ENCODE data around the gene PSKH1.

The PSKH1 gene

DNA sequence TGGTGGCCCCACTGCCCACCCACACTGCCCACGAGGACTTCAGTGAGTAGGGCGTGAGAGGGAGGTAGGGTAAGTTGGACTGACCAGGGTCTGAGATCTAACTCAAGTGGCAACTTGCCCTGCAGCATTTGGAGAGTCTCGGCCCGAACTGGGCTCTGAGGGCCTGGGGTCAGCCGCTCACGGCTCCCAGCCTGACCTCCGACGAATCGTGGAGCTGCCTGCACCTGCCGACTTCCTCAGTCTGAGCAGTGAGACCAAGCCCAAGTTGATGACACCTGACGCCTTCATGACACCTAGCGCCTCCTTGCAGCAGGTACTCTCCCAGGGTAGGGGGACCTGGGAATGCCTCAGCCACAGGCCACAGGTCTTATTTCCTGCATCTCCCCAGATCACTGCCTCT lies 13.6 kb upstream of the PSKH1 start:
- WGBS: 98% methylated on average over 12 of the region's 12 CpGs
- no peak overlapping the region for H2BK120ac ChIP-seq (ENCODE audit: low read depth, low read length)
- H3K23ac ChIP-seq (ENCODE audit: low read length in 2 of 2): no peak overlapping the region

DNA sequence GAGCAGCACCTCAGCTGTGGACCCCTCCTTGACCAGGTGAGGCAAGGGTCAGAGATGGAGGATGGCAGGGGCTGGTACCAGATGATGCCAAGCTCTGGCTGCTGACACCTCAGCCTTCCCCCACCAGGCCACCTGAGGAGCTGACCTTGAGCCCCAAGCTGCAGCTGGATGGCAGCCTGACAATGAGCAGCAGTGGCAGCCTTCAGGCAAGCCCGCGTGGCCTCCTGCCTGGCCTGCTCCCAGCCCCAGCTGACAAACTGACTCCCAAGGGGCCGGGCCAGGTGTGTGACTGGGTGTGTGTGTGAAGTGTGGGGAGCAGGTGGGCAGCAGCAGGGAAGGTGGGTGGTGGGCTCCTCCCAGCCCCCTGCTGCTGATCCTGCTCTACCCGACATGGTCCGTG lies 13.1 kb upstream of the PSKH1 start:
- H3K79me1 ChIP-seq (replicated peaks; ENCODE audit: low read length, poor library complexity, severe bottlenecking): peaks cover 46% of the 10 kb centered on the region
- no peak overlapping the region for H4K91ac ChIP-seq (ENCODE audit: low read length)
- H3K4ac ChIP-seq (ENCODE audit: low read depth in 1 of 2, low read length in 2 of 2): no peak overlapping the region
- no peak overlapping the region for H3K14ac ChIP-seq (ENCODE audit: low read length in 2 of 2)
- 95% methylated on average over 4 of the region's 5 CpGs for WGBS
- H3K36me3 ChIP-seq (ENCODE audit: control insufficient read depth in 1 of 2, insufficient read depth in 2 of 2, low read depth in 1 of 2, low read length in 2 of 2): peaks cover 91 to 93% of the 10 kb centered on the region in 2 experiments
- H2AK5ac ChIP-seq (ENCODE audit: low read length, severe bottlenecking): no peak overlapping the region
- H2BK12ac ChIP-seq (ENCODE audit: low read length in 2 of 2): no peak overlapping the region
- H4K8ac ChIP-seq (ENCODE audit: low read length): no peak overlapping the region
- no peak overlapping the region for H2BK15ac ChIP-seq (ENCODE audit: low read depth, poor library complexity, severe bottlenecking)
- H3K23ac ChIP-seq (ENCODE audit: low read length in 2 of 2): no peak overlapping the region
- H3K18ac ChIP-seq (ENCODE audit: low read depth in 1 of 2, low read length in 2 of 2): no peak overlapping the region
- no peaks in the 10 kb centered on the region for H3K27me3 ChIP-seq (ENCODE audit: control insufficient read depth in 1 of 2, insufficient read depth in 1 of 2, low read length in 2 of 2)
- no peak overlapping the region for H3K4me2 ChIP-seq (ENCODE audit: low read length, poor library complexity, severe bottlenecking)
- peaks cover 13% of the 10 kb centered on the region for H3K4me1 ChIP-seq (ENCODE audit: control insufficient read depth, insufficient read depth, low read depth, low read length)
- no peak overlapping the region for H3K4me3 ChIP-seq (ENCODE audit: insufficient read depth in 1 of 2, low read depth in 1 of 2, low read length in 2 of 2)
- H3K27ac ChIP-seq (ENCODE audit: low read length, poor library complexity, severe bottlenecking): no peak overlapping the region
- no peak overlapping the region for H2BK120ac ChIP-seq (ENCODE audit: low read depth, low read length)
- no peak for DNase-seq
- H2BK5ac ChIP-seq (ENCODE audit: low read depth, low read length, poor library complexity, severe bottlenecking): no peak overlapping the region
- H2AFZ ChIP-seq (ENCODE audit: low read depth, low read length): no peak overlapping the region
- H3K9ac ChIP-seq (ENCODE audit: low read length): no peak overlapping the region
- no peaks in the 10 kb centered on the region for H3K9me3 ChIP-seq (ENCODE audit: control insufficient read depth, low read length)

More for the DNA sequence above, 13.6 kb upstream of the PSKH1 start:
- Histone ChIP-seq H4K8ac (ENCODE audit: low read length) (no peak overlapping the region), H2AK5ac (ENCODE audit: low read length, severe bottlenecking) (no peak overlapping the region), H3K14ac (ENCODE audit: low read length in 2 of 2) (no peak overlapping the region), H3K4me2 (ENCODE audit: low read length, poor library complexity, severe bottlenecking) (no peak overlapping the region), H3K9me3 (ENCODE audit: control insufficient read depth, low read length) (no peaks in the 10 kb centered on the region), H2BK15ac (ENCODE audit: low read depth, poor library complexity, severe bottlenecking) (no peak overlapping the region), H3K27ac (ENCODE audit: low read length, poor library complexity, severe bottlenecking) (no peak overlapping the region), H4K91ac (ENCODE audit: low read length) (no peak overlapping the region), H2BK5ac (ENCODE audit: low read depth, low read length, poor library complexity, severe bottlenecking) (no peak overlapping the region), H3K27me3 (ENCODE audit: control insufficient read depth in 1 of 2, insufficient read depth in 1 of 2, low read length in 2 of 2) (no peaks in the 10 kb centered on the region), H2AFZ (ENCODE audit: low read depth, low read length) (no peak overlapping the region), H3K79me1 (replicated peaks; ENCODE audit: low read length, poor library complexity, severe bottlenecking) (peaks cover 46% of the 10 kb centered on the region), H3K4me1 (ENCODE audit: control insufficient read depth, insufficient read depth, low read depth, low read length) (peaks cover 10% of the 10 kb centered on the region), H2BK12ac (ENCODE audit: low read length in 2 of 2) (no peak overlapping the region), H3K36me3 (ENCODE audit: control insufficient read depth in 1 of 2, insufficient read depth in 2 of 2, low read depth in 1 of 2, low read length in 2 of 2) (peaks cover 88 to 90% of the 10 kb centered on the region in 2 experiments), H3K4ac (ENCODE audit: low read depth in 1 of 2, low read length in 2 of 2) (no peak overlapping the region), H3K4me3 (ENCODE audit: insufficient read depth in 1 of 2, low read depth in 1 of 2, low read length in 2 of 2) (no peak overlapping the region), H3K9ac (ENCODE audit: low read length) (no peak overlapping the region), H3K18ac (ENCODE audit: low read depth in 1 of 2, low read length in 2 of 2) (no peak overlapping the region)
- DNase-seq: no peak

DNA sequence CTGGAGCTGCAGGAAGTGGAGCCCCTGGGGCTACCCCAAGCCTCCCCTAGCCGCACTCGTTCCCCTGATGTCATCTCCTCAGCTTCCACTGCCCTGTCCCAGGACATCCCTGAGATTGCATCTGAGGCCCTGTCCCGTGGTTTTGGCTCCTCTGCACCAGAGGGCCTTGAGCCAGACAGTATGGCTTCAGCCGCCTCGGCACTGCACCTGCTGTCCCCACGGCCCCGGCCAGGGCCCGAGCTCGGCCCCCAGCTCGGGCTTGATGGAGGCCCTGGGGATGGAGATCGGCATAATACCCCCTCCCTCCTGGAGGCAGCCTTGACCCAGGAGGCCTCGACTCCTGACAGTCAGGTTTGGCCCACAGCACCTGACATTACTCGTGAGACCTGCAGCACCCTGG lies 12.5 kb upstream of the PSKH1 start:
- Histone ChIP-seq H3K27me3 (ENCODE audit: control insufficient read depth in 1 of 2, insufficient read depth in 1 of 2, low read length in 2 of 2) (no peaks in the 10 kb centered on the region), H3K4me1 (ENCODE audit: control insufficient read depth, insufficient read depth, low read depth, low read length) (peaks cover 12% of the 10 kb centered on the region), H3K4me3 (ENCODE audit: insufficient read depth in 1 of 2, low read depth in 1 of 2, low read length in 2 of 2) (no peak overlapping the region), H2BK5ac (ENCODE audit: low read depth, low read length, poor library complexity, severe bottlenecking) (no peak overlapping the region), H3K23ac (ENCODE audit: low read length in 2 of 2) (no peak overlapping the region), H3K14ac (ENCODE audit: low read length in 2 of 2) (no peak overlapping the region), H2AFZ (ENCODE audit: low read depth, low read length) (no peak overlapping the region), H3K4ac (ENCODE audit: low read depth in 1 of 2, low read length in 2 of 2) (no peak overlapping the region), H2BK12ac (ENCODE audit: low read length in 2 of 2) (no peak overlapping the region), H2AK5ac (ENCODE audit: low read length, severe bottlenecking) (no peak overlapping the region), H4K8ac (ENCODE audit: low read length) (no peak overlapping the region), H2BK120ac (ENCODE audit: low read depth, low read length) (no peak overlapping the region), H3K9ac (ENCODE audit: low read length) (no peak overlapping the region), H3K36me3 (ENCODE audit: control insufficient read depth in 1 of 2, insufficient read depth in 2 of 2, low read depth in 1 of 2, low read length in 2 of 2) (peaks cover 89 to 99% of the 10 kb centered on the region in 2 experiments), H4K91ac (ENCODE audit: low read length) (no peak overlapping the region), H3K79me1 (replicated peaks; ENCODE audit: low read length, poor library complexity, severe bottlenecking) (peaks cover 48% of the 10 kb centered on the region), H3K9me3 (ENCODE audit: control insufficient read depth, low read length) (no peaks in the 10 kb centered on the region), H2BK15ac (ENCODE audit: low read depth, poor library complexity, severe bottlenecking) (no peak overlapping the region), H3K4me2 (ENCODE audit: low read length, poor library complexity, severe bottlenecking) (no peak overlapping the region), H3K27ac (ENCODE audit: low read length, poor library complexity, severe bottlenecking) (no peak overlapping the region), H3K18ac (ENCODE audit: low read depth in 1 of 2, low read length in 2 of 2) (no peak overlapping the region)
- DNase-seq: no peak
- 98% methylated on average over 13 of the region's 13 CpGs for WGBS

DNA sequence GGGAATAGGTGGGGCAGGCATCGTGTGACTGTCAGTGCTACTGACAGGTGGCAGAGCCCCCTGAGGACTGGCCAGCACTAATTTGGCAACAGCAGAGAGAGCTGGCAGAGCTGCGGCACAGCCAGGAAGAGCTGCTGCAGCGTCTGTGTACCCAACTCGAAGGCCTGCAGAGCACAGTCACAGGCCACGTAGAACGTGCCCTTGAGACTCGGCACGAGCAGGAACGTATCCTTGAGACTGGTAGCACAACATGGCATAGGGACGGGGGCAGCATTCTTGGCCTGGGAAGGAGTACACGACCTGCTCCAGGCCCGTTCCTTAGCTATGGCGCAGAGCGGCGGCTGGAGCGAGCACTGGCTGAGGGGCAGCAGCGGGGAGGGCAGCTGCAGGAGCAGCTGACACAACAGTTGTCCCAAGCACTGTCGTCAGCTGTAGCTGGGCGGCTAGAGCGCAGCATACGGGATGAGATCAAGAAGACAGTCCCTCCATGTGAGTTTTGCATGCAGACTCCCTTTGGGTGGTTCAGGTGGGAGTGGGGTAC lies 11.4 kb upstream of the PSKH1 start:
- Histone ChIP-seq H4K91ac (ENCODE audit: low read length) (peak overlapping the region; percentile 43), H4K8ac (ENCODE audit: low read length) (no peak overlapping the region), H2BK12ac (ENCODE audit: low read length in 2 of 2) (no peak overlapping the region), H3K27ac (ENCODE audit: low read length, poor library complexity, severe bottlenecking) (no peak overlapping the region), H3K9me3 (ENCODE audit: control insufficient read depth, low read length) (no peaks in the 10 kb centered on the region), H3K4me2 (ENCODE audit: low read length, poor library complexity, severe bottlenecking) (no peak overlapping the region), H3K18ac (ENCODE audit: low read depth in 1 of 2, low read length in 2 of 2) (no peak overlapping the region), H3K4ac (ENCODE audit: low read depth in 1 of 2, low read length in 2 of 2) (no peak overlapping the region), H3K79me1 (replicated peaks; ENCODE audit: low read length, poor library complexity, severe bottlenecking) (peaks cover 38% of the 10 kb centered on the region), H3K23ac (ENCODE audit: low read length in 2 of 2) (no peak overlapping the region), H2BK15ac (ENCODE audit: low read depth, poor library complexity, severe bottlenecking) (no peak overlapping the region), H3K4me1 (ENCODE audit: control insufficient read depth, insufficient read depth, low read depth, low read length) (peaks cover 9% of the 10 kb centered on the region), H2BK5ac (ENCODE audit: low read depth, low read length, poor library complexity, severe bottlenecking) (no peak overlapping the region), H3K9ac (ENCODE audit: low read length) (no peak overlapping the region), H2AFZ (ENCODE audit: low read depth, low read length) (no peak overlapping the region), H2BK120ac (ENCODE audit: low read depth, low read length) (no peak overlapping the region), H3K27me3 (ENCODE audit: control insufficient read depth in 1 of 2, insufficient read depth in 1 of 2, low read length in 2 of 2) (no peaks in the 10 kb centered on the region), H3K4me3 (ENCODE audit: insufficient read depth in 1 of 2, low read depth in 1 of 2, low read length in 2 of 2) (no peak overlapping the region), H2AK5ac (ENCODE audit: low read length, severe bottlenecking) (no peak overlapping the region), H3K14ac (ENCODE audit: low read length in 2 of 2) (no peak overlapping the region), H3K36me3 (ENCODE audit: control insufficient read depth in 1 of 2, insufficient read depth in 2 of 2, low read depth in 1 of 2, low read length in 2 of 2) (peaks cover 78 to 100% of the 10 kb centered on the region in 2 experiments)
- WGBS: 96% methylated on average over 17 of the region's 21 CpGs
- DNase-seq: no peak
